ENCODE results near the gene DDX47.
A peak's percentile ranks its signal among the peaks of the same experiment; 100 is the strongest.

DDX47 gene

DNA sequence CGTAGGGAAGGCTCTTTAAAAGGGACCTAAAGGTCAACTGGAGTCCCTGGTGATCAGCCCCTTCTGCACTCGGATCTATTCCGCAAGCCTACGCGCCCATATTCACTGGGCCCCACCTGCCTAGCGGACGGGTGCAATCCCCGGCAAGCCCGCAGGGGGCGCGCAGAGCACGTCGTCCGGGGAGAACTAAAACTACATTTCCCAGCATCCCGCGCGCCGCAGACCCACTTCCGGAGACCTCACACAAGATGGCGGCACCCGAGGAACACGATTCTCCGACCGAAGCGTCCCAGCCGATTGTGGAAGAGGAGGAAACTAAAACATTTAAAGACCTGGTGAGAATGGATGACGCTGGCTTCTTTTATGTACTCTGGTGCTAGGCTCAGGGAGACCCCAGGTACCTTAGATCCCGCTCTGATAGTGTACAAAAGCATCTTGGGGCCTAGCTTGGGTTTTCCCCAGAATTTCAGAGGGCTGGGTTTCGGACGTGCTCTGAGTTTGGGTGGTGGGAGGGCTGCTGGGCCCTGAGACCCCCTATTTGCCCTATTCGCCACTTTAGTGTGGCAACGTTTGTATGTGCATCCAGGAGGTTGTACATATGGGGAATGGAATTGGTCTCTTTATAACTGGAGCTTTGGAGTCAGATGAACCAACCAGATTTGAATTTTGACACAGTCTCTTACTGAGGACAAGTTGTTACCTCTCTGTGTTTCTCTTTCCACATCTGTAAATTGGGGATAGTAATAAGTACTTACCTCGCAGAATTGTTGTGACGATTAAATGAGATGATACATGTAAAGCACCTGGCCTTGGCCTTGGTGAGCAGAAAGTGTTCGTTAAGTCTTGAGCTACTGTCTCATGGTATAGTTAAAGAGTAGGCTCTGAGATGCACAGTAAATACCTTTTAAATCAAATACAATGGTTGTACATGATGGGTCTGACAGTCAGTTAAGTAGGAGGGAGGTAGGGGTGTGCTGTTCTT lies at the start of gene DDX47:
Gene DDX47 (plus strand): TSS at position 227 of the 982 bp plus-strand sequence. CDS start 22 bp downstream, at position 249.
- peak; percentile 87 for DNase-seq

DNA sequence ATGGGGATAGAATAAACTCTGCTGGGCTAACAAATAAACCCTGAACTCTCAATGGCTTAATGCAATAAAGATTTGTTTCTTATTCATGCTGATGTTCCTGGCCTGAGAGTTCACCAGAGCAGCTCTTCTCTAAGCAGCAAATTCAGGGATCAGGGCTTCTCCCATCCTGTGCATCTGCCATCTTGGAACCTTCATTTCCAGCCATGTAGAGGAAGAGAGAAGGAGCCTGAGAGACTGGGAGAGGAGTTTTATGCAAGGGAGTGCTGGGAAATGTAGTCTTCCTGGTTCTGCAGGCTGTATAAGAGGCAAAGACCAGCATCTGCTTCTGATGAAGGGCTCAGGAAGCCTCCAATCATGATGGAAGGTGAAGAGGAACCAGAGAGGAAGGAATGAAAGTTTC lies 48.3 kb upstream of the DDX47 start:
- DNase-seq: no peak

DNA sequence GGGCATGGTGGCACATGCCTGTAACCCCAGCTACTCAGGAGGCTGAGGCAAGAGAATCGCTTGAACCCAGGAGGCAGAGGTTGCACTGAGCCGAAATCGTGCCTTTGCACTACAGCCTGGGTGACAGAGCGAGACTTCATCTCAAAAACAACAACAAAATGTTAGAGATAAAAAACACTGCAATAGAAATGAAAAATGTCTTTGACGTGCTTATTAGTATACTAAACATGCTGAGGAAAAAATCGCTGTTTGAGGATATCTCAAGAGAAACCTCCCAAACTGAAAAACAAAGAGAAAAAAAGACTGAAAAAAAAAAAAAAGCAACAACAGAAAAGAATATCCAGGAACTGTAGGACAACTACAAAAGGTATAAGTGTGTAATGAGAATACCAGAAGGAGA lies 42.9 kb upstream of the DDX47 start:
- no peak for DNase-seq

DNA sequence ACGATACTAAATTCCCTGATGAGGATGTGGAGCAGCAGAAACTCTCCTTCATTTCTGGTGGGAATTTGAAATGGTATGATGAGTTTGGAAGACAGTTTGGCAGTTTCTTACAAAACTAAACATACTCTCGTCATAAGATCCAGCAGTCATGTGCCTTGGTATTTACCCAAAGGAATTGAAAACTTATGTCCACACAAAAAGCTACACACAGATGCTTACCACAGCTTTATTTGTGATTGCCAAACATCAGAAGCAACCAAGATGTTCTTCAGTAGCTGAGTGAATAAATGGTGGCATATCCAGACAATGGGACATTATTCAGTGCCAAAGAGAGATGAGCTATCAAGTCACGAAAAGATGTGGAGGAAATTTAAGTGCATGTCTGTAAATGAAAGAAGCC lies 38.4 kb upstream of the DDX47 start:
- DNase-seq: no peak

DNA sequence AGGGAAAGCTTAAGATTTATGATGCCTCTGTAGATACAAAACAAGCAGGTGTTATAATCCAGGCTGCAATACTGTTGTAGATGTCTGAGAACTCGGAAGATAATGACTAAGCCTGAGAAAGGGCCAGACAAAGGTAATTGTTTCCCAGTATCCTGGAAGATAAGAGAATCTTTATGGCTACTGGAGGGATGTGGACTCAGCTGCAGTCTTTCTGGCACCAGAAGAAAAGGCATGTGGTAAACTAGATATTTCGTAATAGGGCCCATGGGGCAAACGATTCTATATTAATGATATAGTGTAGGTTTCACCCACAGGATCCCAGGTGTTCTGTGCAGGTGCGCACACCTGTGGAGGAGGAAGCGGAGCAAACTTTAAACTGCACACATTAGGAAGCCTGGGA lies 36.9 kb upstream of the DDX47 start:
- no peak for DNase-seq

DNA sequence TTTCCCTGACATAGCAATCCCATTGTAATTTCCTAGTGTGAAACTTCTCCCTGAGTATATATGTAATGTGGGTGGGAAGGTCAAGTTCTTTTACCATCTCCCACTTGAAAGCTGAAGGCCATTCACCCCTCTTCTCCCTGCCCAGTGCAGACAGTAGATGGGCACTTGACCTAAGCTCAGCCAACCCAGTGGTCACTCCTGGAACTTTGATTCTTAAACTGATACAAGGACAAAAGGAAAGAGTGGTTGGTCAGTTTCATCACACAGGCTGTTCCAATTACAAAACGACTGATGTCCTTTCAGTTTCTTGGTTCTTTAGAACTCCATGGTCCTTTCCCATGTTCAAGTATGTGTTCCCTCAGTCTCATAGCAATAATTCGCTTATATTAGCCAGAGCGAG lies 36.1 kb upstream of the DDX47 start:
- no peak for DNase-seq

DNA sequence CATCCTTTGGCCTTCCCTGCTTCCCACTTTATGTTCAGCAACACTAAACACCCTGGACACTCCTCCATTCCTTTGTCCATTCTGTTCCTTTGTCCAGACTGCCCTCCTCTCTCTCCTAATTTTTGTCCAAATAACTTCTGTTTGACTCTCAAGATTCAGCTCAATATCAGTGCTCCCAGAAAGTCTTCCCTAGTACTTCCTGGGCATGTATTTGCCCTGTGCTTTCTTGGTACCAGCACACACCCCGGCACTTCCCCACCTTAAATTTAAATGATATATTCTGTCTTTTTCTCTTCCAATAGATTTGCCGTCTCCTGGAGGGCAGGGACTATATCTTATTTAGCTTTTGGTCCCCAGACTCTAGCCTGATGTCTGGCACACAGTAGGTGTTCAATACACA lies 34.1 kb upstream of the DDX47 start:
- DNase-seq: no peak

DNA sequence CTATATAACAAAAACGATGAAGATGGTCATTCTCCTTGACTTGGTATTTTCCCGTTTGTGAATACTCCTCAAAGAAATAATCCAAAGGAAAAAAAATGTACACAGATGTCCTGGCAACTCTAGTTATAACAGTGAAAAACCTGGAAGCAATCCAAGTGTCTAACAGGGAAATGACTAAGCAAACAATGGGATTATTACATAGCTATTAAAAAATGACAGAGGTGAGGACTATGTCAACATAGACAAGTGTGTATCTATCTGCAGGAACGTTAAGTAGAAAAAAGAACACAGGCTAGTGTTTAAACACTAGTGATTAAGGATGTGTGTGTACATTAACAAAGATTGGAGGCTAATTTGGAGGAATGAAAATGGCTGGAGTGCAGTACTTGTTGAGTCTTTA lies 33.6 kb upstream of the DDX47 start:
- peak; percentile 35 for DNase-seq

DNA sequence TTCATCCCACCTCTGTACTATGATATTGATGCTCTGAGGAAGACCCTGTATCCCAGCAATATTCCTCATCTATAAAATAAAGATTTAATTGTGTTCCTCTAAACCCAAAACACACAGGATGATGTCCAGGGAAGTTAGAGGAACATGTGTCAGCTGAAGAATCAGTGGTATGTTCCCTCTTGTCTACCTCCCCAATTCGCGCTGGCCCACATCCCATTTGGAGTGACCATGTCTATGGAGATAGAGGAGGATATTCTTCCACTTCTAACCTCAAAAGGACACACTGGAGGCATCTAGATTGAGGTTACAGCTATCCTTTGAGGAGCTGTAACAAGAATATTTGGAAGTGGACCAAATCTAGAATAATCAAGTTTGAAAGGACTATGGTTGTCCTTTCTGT lies 29.0 kb upstream of the DDX47 start:
- no peak for DNase-seq

DNA sequence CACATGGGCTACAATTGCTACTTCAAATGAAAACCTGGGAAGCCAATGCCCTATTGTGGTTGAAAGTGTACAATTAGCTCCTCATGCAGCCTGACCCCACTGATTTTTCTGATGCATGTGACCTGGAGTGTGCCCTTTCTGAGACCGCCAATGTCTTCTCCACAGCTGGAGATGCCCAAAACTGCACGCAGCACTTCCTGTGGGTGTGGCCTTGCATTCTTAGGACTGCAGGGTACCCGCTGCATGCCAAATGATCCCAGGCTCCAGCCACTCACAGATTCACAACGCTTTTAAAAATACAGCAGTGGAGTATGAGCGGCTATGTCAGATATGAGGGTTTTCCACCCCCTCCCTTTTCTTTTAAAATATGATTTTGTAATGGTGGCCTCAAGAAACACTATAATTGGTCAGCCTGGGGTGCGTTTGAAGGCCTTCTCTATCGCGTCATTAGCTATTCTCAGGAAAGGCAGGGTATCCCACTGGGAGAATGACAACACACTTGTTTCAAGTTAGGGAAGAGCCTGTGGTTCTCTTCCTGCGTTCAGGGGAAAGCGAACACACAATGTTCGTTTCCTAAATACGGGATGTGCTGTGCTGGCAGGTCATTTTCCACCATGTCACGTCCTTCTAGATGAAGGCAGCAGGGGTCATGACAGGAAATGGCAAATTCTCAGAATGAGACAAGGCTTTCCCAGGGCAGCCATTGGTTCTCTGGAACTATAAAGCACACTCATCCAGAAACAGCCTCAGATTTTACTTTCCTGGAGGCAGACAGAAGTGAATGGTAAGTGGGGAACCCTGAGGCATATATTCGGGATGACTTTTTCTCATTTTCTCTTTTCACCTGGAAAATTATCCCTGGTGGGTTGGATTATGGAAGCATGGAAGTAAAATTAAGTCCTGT lies 28.0 kb upstream of the DDX47 start, which contains the start of gene APOLD1:
Gene APOLD1 (plus strand): TSS at position 749 of the 904 bp plus-strand sequence. CDS start 33 bp downstream, at position 782.
- DNase-seq: no peak

DNA sequence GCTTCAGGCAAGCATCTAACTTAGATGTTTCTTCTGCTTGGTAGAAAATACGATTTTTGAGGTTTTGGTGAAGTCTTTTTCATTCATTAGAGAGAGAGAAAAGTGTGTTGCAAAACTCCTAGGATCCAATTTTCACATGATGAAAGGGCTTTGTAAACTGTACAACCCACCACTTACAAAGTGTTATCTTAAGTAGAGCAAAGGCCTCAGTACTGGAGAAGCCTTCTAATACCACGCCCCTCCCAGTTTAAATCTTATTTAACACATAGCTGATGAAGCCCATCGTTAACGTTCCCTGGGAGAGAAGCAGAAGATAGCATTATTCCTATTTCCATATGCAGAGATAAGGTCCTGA lies 26.8 kb upstream of the DDX47 start:
- DNase-seq: no peak

DNA sequence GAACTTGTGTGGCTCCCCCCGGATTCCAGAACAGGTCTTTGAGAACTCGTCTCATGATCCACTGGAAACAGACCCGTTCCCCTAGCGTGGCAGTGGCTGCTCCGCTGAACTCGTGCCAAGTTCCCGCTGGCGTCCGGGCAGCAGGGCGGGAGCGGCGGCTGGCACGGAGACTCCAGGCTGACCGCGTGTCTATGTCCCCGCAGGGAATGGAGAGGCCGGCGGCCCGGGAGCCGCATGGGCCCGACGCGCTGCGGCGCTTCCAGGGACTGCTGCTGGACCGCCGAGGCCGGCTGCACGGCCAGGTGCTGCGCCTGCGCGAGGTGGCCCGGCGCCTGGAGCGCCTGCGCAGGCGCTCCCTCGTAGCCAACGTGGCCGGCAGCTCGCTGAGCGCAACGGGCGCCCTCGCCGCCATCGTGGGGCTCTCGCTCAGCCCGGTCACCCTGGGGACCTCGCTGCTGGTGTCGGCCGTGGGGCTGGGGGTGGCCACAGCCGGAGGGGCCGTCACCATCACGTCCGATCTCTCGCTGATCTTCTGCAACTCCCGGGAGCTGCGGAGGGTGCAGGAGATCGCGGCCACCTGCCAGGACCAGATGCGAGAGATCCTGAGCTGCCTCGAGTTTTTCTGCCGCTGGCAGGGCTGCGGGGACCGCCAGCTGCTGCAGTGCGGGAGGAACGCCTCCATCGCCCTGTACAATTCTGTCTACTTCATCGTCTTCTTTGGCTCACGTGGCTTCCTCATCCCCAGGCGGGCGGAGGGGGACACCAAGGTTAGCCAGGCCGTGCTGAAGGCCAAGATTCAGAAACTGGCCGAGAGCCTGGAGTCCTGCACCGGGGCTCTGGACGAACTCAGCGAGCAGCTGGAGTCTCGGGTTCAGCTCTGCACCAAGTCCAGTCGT lies 26.2 kb upstream of the DDX47 start:
- DNase-seq: peak; percentile 78

DNA sequence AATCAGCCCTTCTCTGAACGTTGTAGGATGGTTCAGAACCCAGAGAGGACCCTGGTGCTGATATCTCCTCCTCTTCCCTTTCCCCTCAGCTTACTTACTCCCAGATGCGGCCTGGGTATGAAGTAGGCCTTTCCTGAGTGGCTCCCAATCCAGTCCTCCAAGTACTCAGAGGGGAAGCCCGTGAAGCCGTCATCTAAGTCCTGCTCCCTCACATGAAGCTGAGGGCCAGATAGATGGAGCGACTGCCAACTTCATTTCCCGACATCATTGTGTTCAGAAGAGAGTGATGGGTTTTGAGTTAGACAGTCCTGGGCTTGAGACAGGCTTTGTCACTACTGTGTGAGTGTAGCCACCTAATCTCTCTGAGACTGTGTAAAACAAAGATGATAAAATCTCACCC lies 25.0 kb upstream of the DDX47 start:
- no peak for DNase-seq

DNA sequence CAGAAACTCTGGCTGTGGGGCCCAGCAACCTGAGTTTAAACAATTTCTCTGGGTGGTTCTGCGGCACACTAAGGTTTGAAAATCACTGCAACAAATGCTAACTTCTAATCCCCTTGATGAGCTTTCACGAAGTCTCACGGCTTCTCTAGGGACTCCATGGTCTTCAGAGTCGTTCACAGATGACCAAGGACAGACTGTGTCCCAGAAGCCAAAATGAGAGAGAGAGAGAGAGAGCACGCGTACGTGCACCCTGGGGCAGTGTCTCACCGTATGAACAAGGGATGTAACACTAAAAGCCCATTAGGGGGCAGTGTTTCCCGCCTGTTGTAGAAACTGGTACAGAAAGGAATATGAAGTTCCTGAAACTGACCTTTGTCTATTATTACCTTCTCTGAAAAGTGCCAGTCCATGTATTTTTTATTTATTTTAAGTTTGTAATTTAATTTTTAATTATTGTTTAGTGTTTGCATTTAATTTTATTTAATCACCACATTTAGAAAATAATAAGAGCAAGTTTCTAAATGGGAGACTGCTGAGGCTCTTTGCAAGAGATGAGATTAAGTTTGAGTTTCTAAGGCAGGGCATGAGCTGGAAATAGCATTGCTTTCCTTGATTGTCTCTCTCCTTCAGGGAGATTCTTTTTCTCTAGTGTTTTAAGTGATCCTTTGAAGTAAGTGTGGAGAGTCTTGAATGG lies 24.3 kb upstream of the DDX47 start:
- peak; percentile 64 for DNase-seq

DNA sequence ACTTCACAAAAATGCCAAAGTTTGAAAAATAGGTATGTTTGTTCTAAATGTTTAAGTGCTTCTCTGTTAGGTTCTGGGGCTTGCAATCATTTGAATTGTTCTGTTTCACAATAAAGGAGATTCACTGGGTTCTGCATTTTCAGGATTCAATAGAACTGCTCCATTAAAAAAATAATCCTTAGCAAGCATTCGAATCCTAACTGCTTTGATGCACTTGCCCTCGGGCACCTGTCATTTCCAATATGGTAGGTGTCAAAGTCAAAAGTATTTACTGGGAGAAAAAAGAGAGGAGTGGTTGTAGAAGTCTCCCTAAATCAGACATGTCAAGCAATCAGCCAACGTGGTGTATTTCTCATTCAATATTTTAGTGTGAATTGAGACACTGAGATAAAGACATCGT lies 22.2 kb upstream of the DDX47 start:
- DNase-seq: no peak

DNA sequence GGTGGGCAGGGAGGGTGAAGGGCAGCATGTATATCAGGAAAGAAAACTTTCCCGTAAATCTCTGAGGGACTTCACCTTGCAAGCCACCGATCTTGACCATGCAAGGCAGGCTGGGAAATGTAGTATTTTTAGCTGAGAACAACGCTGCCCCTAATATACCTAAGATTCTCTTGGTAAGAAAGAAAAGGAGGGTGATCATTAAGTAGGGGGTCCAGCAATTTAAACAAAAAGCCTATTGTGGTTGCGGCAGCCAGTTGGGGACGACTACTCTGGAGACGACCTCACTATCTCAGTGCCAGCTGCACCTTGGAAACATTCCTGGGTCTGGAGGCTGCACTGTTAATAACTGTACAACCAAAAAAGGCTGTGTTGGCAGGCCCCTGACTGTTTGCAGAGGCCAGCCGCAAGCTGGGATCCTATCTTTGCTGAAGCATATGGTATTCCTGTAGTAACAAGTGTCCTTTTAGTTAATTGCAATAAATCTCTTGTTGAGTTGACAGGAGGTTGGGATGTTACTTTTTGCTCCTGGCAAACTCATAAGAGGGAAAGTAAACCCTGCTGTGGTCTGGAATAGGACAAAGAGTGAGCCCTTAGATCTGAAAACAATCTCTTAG lies 21.3 kb upstream of the DDX47 start:
- no peak for DNase-seq

DNA sequence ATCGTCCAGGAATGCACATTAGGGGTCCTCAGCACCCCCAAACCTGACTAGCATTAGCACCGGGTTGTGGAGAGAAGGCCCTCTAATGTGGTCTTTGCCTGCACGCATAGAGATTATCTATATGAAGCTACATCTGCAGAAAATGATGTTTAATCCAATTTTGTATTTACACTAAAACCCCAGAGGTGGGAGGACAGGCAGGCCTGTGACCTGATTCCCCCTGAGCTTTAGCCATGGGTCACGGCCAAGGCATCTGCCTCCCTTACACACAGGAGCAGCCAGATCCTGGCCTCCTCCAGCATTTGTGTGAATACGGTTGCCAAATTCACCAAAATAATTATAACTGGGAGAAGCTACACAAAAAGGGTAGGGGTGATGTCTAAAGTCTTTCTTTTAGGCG lies 20.7 kb upstream of the DDX47 start:
- DNase-seq: no peak

DNA sequence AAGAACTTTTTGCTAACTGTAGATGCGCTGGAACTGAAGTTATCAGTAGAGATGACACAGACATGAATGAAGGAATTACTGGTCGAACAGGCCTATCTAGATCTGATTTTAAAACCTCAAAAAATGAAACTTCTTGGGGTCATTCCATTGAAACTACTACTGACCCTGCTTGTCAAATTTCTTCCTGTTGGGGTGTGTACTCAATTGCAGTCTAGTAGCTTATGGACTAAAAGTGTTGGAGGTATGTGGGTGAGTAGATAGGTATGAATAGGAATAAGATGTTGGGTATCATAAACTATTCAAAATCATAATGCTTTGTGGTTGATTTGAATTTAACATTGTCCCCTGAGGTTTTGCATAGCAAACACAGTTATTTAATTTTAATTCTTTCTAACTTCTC lies 18.5 kb upstream of the DDX47 start:
- DNase-seq: no peak

DNA sequence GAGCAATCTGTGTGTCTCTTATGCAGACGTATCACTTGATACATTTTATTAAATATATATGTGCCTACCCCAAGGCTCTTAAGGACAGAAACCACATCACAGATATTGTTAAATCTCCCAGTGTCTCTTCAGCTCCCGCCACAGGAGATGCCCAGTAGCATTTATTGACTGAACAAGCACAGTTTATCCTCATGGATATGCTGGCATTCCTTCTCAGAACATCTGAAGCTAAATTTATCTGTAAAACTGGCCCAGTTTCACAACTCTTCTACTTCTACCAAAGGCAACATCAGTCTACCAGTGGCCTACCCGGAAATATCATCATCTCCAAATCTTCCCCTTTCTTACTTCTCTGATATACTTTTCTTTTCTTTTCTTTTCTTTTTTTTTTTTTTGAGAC lies 17.0 kb upstream of the DDX47 start:
- no peak for DNase-seq

DNA sequence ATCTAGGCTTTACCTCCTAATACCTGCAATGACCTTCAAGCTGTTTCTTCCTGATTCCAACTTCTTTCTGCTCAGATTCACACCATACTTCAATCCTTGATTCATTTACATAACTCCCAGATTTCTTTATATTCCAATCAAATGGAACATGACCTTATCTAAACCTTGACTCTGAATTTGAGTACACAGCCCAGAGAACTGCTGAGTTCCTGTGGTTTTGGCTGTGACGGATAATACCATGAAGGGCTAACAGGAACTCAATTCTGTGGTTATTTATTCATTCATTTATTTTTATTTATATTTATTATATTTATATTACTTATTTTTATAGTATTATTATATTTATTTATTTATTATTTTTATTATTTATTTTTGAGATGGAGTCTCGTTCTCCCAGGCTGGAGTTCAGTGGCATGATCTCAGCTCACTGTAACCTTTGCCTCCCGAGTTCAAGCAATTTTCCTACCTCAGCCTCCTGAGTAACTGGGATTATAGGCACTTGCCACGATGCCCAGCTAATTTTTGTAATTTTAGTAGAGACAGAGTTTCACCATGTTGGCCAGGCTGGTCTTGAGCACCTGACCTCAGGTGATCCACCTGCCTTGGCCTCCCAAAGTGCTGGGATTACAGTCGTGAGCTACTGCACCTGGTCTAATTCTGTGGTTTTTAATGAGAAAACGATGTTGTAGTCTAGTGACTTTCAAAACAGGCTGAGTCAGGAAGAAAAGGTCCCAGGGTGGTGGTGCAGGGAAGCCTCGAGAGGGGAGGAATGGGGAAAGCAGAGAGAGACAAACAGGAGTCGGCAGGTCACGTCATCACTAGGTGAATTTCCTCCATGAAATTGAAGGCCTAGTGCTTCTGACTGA lies 16.0 kb upstream of the DDX47 start:
- no peak for DNase-seq

DNA sequence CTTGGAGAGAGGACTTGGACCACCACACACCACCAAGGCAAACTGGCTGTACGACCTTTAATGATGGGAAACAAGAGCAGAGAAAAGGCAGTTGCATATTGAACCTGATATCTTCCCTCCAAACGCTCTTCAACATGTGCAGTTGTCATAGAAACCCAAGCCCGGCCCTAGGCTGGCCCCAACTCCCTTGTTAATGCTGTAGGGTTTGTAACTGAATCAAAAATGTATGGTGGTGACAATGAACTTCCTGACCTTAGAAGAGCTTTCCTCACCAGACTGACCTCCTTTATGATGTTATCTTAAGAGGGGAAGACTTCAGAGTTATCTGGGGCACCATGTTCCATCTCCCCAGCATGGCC lies 15.4 kb upstream of the DDX47 start:
- DNase-seq: no peak

All from NCI-H774 (cell line).